Pancreas (tissue), 10 donors: ENCODE results near the gene DEPDC1B. TPM values are rescaled to one million over a fixed set of nuclear protein-coding genes. Genes with fewer than 3 reads are reported as not detected.

Experiments used
- ATAC-seq, 4 donors: fragments of 200-7000 bp; cut with Tn5 transposase; one replicate each; pipeline versions ENCODE4 v1.8.0 to v1.9.1; 2020; ENCODE audit warnings: mild to moderate bottlenecking in 4 of 4, moderate library complexity in 4 of 4
- DNase-seq, 6 donors: peaks; one replicate each; pipeline ENCODE4 v3.0.0-alpha.2; 2020
- FAIRE-seq: peaks from 2 replicates; lab custom pipeline; 2012; peaks lifted over from hg19 to GRCh38; lab: Jason Lieb, UNC
- H3K27ac ChIP-seq, 4 donors: fragments of 200-600 bp; sonication (generic); 1 replicate in 3 of 4; 2 replicates in 1 of 4; pipeline versions ENCODE4 v1.5.0 to v1.8.0; 2020
- H3K27me3 ChIP-seq, 4 donors: fragments of 200-600 bp; one replicate each; pipeline ENCODE4 v1.8.0; 2021
- H3K36me3 ChIP-seq, 3 donors: fragments of 200-600 bp; sonication (generic) in 1 of 3; one replicate each; pipeline versions ENCODE4 v1.5.0 to v1.8.0; 2020 to 2021
- H3K4me1 ChIP-seq, 3 donors: fragments of 200-600 bp; one replicate each; pipeline ENCODE4 v1.8.0; 2021
- H3K4me3 ChIP-seq, 4 donors: fragments of 200-600 bp; sonication (generic) in 2 of 4; one replicate each; pipeline versions ENCODE4 v1.5.0 to v1.8.0; 2020 to 2021
- H3K9me3 ChIP-seq, 4 donors: fragments of 200-600 bp; one replicate each; pipeline ENCODE4 v1.8.0; 2021
- WGBS, 2 donors: extraction: QIAGEN DNeasy Blood & Tissue Kit; methylation state at CpG; one replicate each; pipeline ENCODE4 v1.1.7; 2013; 5-methylcytosine and 5-hydroxymethylcytosine counted together
- intact Hi-C, 3 donors: fragments of 100-400 bp; cut with DNase I; formaldehyde crosslinking; loops; one replicate each; pipeline versions ENCODE4 v1.11.1 to v1.14.2; 2022
- polyA plus RNA-seq, 2 donors: library from polyadenylated mRNA; stranded (reverse); fragments of 200-250 nt; gene quantifications; one replicate each; pipeline ENCODE4 v1.2.3, GENCODE V29; 2013
- total RNA-seq, 6 donors: library from RNA; stranded (reverse); fragmentation: NEBNext Ultra II Directional in 4 of 6; extraction: Animal tissue kit (Norgen Biotek cat#: 25700) in 4 of 6; gene quantifications; one replicate each; pipeline versions ENCODE4 v1.2.1 to v1.2.4, GENCODE V29; 2021 to 2023
- TF ChIP-seq, protein P1 (sequence below), 4 donors: fragments of 200-600 bp; sonication (generic) in 3 of 4; IDR thresholded peaks; one replicate each; pipeline versions ENCODE4 v1.5.0 to v1.8.0; 2021; ENCODE audit warnings: antibody characterized with exemption in 4 of 4
- donor health status: healthy with polysubstance abuse.
- donor health status: DM: no; HTN: no; CAD: no; lungs with moderate emphysema.
- donor health status: DM: no; HTN: no; CAD: no.
- donor health status: control.
- donor health status: control.
- donor health status: Bipolar disorder and iron deficiency.
- donor health status: DM: yes; HTN: yes; CAD: no.
- donor health status: DM: no; HTN: no; CAD: no.
- donor health status: DM: no; HTN: no; CAD: no.
- donor health status: DM: yes; HTN: yes; CAD: no.

Gene DEPDC1B
- total and polyA plus RNA-seq, 8 donors, result 0.08 to 0.37 (median 0.27) TPM

DNA sequence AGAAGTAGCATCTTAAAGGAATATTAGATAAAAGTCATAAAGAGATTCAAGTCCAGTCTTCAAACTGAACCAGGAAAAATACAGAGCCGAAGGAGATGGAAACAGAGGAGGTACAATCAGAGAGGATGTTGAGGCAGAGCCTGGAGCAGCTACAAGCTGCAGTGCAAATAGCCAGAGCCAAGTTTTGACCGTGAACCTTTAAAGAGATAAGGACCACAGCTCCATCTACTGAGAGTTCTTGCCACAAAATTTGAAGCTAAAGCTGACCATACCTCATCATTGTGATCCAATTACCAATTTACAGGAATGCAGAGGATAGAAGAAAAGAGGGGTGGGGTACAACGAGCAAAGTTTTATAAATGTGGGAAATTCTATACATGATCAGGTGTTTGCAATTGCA lies 10.4 kb upstream of the DEPDC1B start:
- no peak for FAIRE-seq
- no peak for DNase-seq
- WGBS, 2 donors, result 35 to 37% methylated on average over 3 of the region's 3 CpGs
- Histone ChIP-seq H3K27me3 (no peaks in the 10 kb centered on the region), H3K36me3 (no peaks in the 10 kb centered on the region), H3K4me3 (no peak overlapping the region), H3K27ac (no peak overlapping the region), H3K9me3 (no peaks in the 10 kb centered on the region), H3K4me1 (no peaks in the 10 kb centered on the region)
- intact Hi-C loops, result no loop called here
- TF ChIP-seq, protein P1, sequence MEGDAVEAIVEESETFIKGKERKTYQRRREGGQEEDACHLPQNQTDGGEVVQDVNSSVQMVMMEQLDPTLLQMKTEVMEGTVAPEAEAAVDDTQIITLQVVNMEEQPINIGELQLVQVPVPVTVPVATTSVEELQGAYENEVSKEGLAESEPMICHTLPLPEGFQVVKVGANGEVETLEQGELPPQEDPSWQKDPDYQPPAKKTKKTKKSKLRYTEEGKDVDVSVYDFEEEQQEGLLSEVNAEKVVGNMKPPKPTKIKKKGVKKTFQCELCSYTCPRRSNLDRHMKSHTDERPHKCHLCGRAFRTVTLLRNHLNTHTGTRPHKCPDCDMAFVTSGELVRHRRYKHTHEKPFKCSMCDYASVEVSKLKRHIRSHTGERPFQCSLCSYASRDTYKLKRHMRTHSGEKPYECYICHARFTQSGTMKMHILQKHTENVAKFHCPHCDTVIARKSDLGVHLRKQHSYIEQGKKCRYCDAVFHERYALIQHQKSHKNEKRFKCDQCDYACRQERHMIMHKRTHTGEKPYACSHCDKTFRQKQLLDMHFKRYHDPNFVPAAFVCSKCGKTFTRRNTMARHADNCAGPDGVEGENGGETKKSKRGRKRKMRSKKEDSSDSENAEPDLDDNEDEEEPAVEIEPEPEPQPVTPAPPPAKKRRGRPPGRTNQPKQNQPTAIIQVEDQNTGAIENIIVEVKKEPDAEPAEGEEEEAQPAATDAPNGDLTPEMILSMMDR (IDR thresholded peaks at IDR 0.05), result no peak
- ATAC-seq, result no peak

DNA sequence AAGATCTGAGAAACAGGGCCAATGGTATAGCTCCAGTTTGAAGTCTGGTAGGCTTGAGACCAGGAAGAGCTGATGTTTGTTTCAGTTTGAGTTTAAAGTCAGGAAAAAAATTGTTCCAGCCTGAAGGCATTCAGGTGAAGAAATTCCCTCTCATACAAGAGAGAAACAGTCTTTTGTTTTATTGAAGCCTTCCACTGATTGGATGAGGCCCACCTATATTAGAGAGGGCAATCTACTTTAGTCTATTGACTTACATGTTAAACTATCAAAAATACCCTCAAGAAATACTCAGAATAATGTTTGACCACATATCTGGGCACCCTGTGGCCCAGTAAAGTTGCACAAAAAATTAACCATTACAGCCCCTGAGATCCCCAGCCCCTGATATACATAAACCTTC lies 5.2 kb upstream of the DEPDC1B start:
- Histone ChIP-seq H3K9me3 (no peaks in the 10 kb centered on the region), H3K36me3 (no peaks in the 10 kb centered on the region), H3K27me3 (no peaks in the 10 kb centered on the region), H3K27ac (no peak overlapping the region), H3K4me3 (no peak overlapping the region), H3K4me1 (peaks cover 0 to 4% (median 0%) of the 10 kb centered on the region in 3 donors)
- TF ChIP-seq, protein P1 (IDR thresholded peaks at IDR 0.05), result no peak
- FAIRE-seq (no peak), DNase-seq (no peak), ATAC-seq (no peak)
- intact Hi-C loops, result no loop called here

DNA sequence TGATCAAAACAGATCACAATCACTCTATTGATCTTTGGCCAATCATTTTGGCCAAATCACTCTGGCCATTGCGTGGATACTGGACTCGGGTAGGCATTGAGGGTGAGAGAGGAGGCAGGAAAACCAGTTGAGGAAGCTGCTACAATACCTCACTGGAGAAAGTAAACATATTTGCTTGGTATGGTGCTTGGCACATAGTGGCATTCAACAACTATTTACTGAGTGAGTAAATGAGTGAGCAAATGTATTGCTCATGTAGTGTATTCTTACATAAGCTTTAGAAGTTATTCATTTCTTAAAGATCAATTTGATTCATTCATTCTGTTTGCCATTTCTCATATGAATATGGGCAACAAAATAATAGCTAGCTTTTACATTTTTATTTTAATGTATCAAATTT lies 4.0 kb upstream of the DEPDC1B start:
- Histone ChIP-seq H3K4me1 (peaks cover 0 to 4% (median 0%) of the 10 kb centered on the region in 3 donors), H3K27ac (no peak overlapping the region), H3K4me3 (no peak overlapping the region), H3K36me3 (no peaks in the 10 kb centered on the region), H3K9me3 (no peaks in the 10 kb centered on the region), H3K27me3 (no peaks in the 10 kb centered on the region)
- ATAC-seq (no peak), FAIRE-seq (no peak), DNase-seq (no peak)
- 78 to 87% methylated on average over 2 of the region's 2 CpGs for WGBS, 2 donors
- intact Hi-C loops, result no loop called here
- TF ChIP-seq, protein P1 (IDR thresholded peaks at IDR 0.05), result no peak

DNA sequence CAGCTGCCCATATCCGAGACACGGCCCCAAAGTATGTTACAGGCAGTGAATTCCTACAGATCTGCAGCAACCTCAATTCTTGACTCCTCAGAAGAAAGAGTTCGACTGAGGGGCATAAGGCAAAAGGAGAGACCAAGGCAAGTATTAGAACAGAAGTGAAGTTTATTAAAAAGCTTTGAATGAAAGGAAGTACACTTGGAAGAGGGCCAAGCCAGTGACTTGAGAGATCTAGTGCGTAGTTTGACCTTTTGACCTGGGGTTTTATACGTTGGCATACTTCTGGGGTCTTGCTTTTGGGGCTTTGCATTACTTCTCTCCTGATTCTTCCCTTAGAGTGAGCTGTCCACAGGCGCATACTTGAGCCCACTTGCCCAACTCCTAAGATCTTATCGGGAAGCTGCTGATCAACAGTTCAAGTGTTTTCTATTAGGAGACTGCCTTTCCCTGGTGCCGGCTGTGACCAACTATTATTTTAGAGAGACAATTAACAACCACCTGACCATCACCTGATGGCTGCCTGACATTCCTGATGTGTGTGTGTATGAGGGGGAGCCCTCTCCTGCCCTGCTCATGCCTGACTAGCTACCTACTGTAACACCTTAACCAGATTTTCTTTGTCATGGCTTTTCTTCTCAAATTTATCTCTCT lies 1.5 kb upstream of the DEPDC1B start:
- Histone ChIP-seq H3K27ac (no peak overlapping the region), H3K4me3 (no peak overlapping the region), H3K27me3 (no peaks in the 10 kb centered on the region), H3K36me3 (no peaks in the 10 kb centered on the region), H3K9me3 (no peaks in the 10 kb centered on the region), H3K4me1 (peaks cover 0 to 4% (median 0%) of the 10 kb centered on the region in 3 donors)
- TF ChIP-seq, protein P1 (IDR thresholded peaks at IDR 0.05), result no peak
- DNase-seq (no peak), FAIRE-seq (no peak), ATAC-seq (no peak)
- intact Hi-C loops, result no loop called here
- 61 to 67% methylated on average over 8 of the region's 8 CpGs for WGBS, 2 donors

DNA sequence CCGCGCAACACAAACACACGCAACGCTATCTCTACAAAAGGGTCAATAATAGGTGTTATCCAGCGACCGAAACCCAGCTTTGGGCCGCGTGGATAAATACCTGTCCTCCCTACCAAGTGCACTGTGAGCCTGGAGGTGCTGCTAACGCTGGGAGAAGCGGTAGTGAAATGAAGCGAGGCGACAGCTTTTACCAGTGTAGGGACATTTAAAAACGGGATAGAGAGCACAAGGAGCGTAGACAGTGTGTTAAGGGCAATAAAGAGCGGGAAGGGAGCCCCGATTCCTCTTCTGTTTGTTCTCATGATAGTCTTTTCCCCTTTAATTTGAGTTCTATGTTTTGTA lies 421 bp upstream of the DEPDC1B start:
- TF ChIP-seq, protein P1 (IDR thresholded peaks at IDR 0.05), result no peak
- 0% methylated on average over 16 of the region's 16 CpGs for WGBS, 2 donors
- H3K4me3 ChIP-seq, result peak overlapping the region; percentile 60 to 89 (median 70)
- intact Hi-C loops, result no loop called here
- H3K36me3 ChIP-seq, result no peaks in the 10 kb centered on the region
- peak; percentile 62 to 77 (median 70) for ATAC-seq
- FAIRE-seq, result no peak
- H3K27ac ChIP-seq, result peak overlapping the region; percentile 40 to 79 (median 60)
- H3K9me3 ChIP-seq, result no peaks in the 10 kb centered on the region
- peak in 1 of 6 donors; percentile 17 for DNase-seq
- H3K27me3 ChIP-seq, result no peaks in the 10 kb centered on the region
- H3K4me1 ChIP-seq, result peaks cover 0 to 4% (median 0%) of the 10 kb centered on the region in 3 donors
